ENCODE measurements around the gene EPHX1.
"Not testable (repeated sequence)": the region's sequence is repeated elsewhere in the genome, so short reads cannot be mapped to it uniquely, and the experiment has no call there.

EPHX1 gene

GRCh38 chr1:225806249-225806648 is 3.7 kb upstream of the EPHX1 start:
- no peaks in the 10 kb centered on the region for H3K36me3 ChIP-seq
- intact Hi-C loops (cut with DNase I; ENCODE audit: low total_unique reads) = no loop called here
- TF ChIP-seq CTCF (IDR thresholded peaks at IDR 0.05) = no peak
- H3K4me1 ChIP-seq = peaks cover 0 to 14% (median 8%) of the 10 kb centered on the region in 4 donors
- no peaks in the 10 kb centered on the region for H3K27me3 ChIP-seq
- no peaks in the 10 kb centered on the region for H3K9me3 ChIP-seq
- no peak overlapping the region for H3K27ac ChIP-seq
- H3K4me3 ChIP-seq = no peak overlapping the region
- no peak for DNase-seq

- H3K27me3 ChIP-seq; intact Hi-C loops (cut with DNase I; ENCODE audit: low total_unique reads); DNase-seq; H3K4me3 ChIP-seq; H3K27ac ChIP-seq; H3K9me3 ChIP-seq; H3K36me3 ChIP-seq: not testable (repeated sequence)
- H3K4me1 ChIP-seq = peaks cover 0 to 19% (median 12%) of the 10 kb centered on the region in 4 donors
These were observed 3.2 kb upstream of the EPHX1 start for GRCh38 chr1:225806736-225807135.

- H3K4me3 ChIP-seq = no peak overlapping the region
- H3K9me3 ChIP-seq = no peaks in the 10 kb centered on the region
- H3K36me3 ChIP-seq = no peaks in the 10 kb centered on the region
- H3K27me3 ChIP-seq = no peaks in the 10 kb centered on the region
- no peak for TF ChIP-seq CTCF (IDR thresholded peaks at IDR 0.05)
- no peak for DNase-seq
- intact Hi-C loops (cut with DNase I; ENCODE audit: low total_unique reads) = no loop called here
- peaks cover 0 to 33% (median 23%) of the 10 kb centered on the region in 4 donors for H3K4me1 ChIP-seq
- H3K27ac ChIP-seq = no peak overlapping the region
These were observed 1.8 kb upstream of the EPHX1 start for GRCh38 chr1:225808136-225808535.

GRCh38 chr1:225810579-225811538 is 935 bp downstream of the EPHX1 start:
- intact Hi-C loops (cut with DNase I; ENCODE audit: low total_unique reads) = loop anchor here (2.0 kb wide), 1 partner anchor 34 kb away; the partner anchor contains the start of gene SRP9
- not testable (repeated sequence) for H3K27me3 ChIP-seq, DNase-seq, H3K9me3 ChIP-seq, H3K36me3 ChIP-seq
- Histone ChIP-seq H3K4me1 (peaks cover under 1 to 60% (median 48%) of the 10 kb centered on the region in 4 donors), H3K4me3 (peak overlapping the region; percentile 58 to 82), H3K27ac (peak overlapping the region; percentile 68 to 74)

GRCh38 chr1:225811622-225812487 is 1.9 kb downstream of the EPHX1 start:
- no peaks in the 10 kb centered on the region for H3K9me3 ChIP-seq
- H3K4me1 ChIP-seq = peaks cover 8 to 70% (median 58%) of the 10 kb centered on the region in 4 donors
- no peak for DNase-seq
- no peaks in the 10 kb centered on the region for H3K27me3 ChIP-seq
- H3K36me3 ChIP-seq = no peaks in the 10 kb centered on the region
- intact Hi-C loops (cut with DNase I; ENCODE audit: low total_unique reads) = loop anchor here (2.0 kb wide), 1 partner anchor 35 kb away; the partner anchor contains the start of gene SRP9
- no peak for TF ChIP-seq CTCF (IDR thresholded peaks at IDR 0.05)
- peak overlapping the region; percentile 68 to 74 for H3K27ac ChIP-seq
- H3K4me3 ChIP-seq = peak overlapping the region; percentile 58 to 82

- no peak overlapping the region for H3K4me3 ChIP-seq
These were observed 2.7 kb downstream of the EPHX1 start for GRCh38 chr1:225812488-225813213.

More at GRCh38 chr1:225812488-225813213, 2.7 kb downstream of the EPHX1 start:
- Histone ChIP-seq H3K9me3 (no peaks in the 10 kb centered on the region), H3K27ac (peak overlapping the region in 1 of 2 donors; percentile 93), H3K36me3 (no peaks in the 10 kb centered on the region), H3K27me3 (no peaks in the 10 kb centered on the region), H3K4me1 (peaks cover 8 to 78% (median 65%) of the 10 kb centered on the region in 4 donors)
- intact Hi-C loops (cut with DNase I; ENCODE audit: low total_unique reads) = no loop called here
- DNase-seq = no peak
- no peak for TF ChIP-seq CTCF (IDR thresholded peaks at IDR 0.05)
